Measurements from ENCODE around the gene SAMD8.

GRCh38 chr10:75212343-75212742 is 100.9 kb downstream of the SAMD8 start:
- no peak for TF ChIP-seq CTCF (IDR thresholded peaks at IDR 0.05)
- no peak for TF ChIP-seq POLR2A (IDR thresholded peaks at IDR 0.05)

Measured in thyroid gland (tissue), 4 donors.